Esophagus (tissue), 2 donors: ENCODE measurements around the gene PGA5. TPM values are rescaled to one million over a fixed set of nuclear protein-coding genes. Genes with fewer than 3 reads are reported as not detected.
"Not testable (repeated sequence)": the region's sequence is repeated elsewhere in the genome, so short reads cannot be mapped to it uniquely, and the experiment has no call there.

Experiments used
- H3K27ac ChIP-seq, 2 donors: one replicate each; pipeline ENCODE4 v1.5.1; 2013; ENCODE audit warnings: low read depth in 2 of 2, mild to moderate bottlenecking in 2 of 2, inconsistent platforms in 1 of 2, low read length in 1 of 2, moderate library complexity in 1 of 2
- H3K27me3 ChIP-seq, 2 donors: one replicate each; pipeline ENCODE4 v1.6.1; 2013; ENCODE audit warnings: low read length in 2 of 2, control low read depth in 1 of 2, mild to moderate bottlenecking in 1 of 2; ENCODE audit not compliant: insufficient read depth in 2 of 2, control insufficient read depth in 1 of 2
- H3K36me3 ChIP-seq, 2 donors: one replicate each; pipeline ENCODE4 v1.6.1; 2013; ENCODE audit warnings: low read length in 1 of 2; ENCODE audit not compliant: control insufficient read depth in 2 of 2, insufficient read depth in 2 of 2
- H3K4me1 ChIP-seq, 2 donors: one replicate each; pipeline ENCODE4 v1.6.1; 2013; ENCODE audit warnings: low read length in 1 of 2; ENCODE audit not compliant: control insufficient read depth in 2 of 2, insufficient read depth in 2 of 2
- H3K4me3 ChIP-seq, 2 donors: one replicate each; pipeline ENCODE4 v1.5.1; 2013; ENCODE audit warnings: low read length in 2 of 2, mild to moderate bottlenecking in 2 of 2, low read depth in 1 of 2, moderate library complexity in 1 of 2
- H3K9me3 ChIP-seq, 2 donors: one replicate each; pipeline ENCODE4 v1.6.1; 2013; ENCODE audit warnings: mild to moderate bottlenecking in 2 of 2, low read depth in 1 of 2, low read length in 1 of 2, moderate library complexity in 1 of 2; ENCODE audit not compliant: control insufficient read depth in 2 of 2, insufficient read depth in 1 of 2
- WGBS, 2 donors: extraction: QIAGEN DNeasy Blood & Tissue Kit; methylation state at CpG; one replicate each; pipeline ENCODE4 v1.1.7; 2013; 5-methylcytosine and 5-hydroxymethylcytosine counted together
- polyA plus RNA-seq, 2 donors: library from polyadenylated mRNA; stranded (reverse); fragments of 200-250 nt; gene quantifications; one replicate each; pipeline ENCODE4 v1.2.3, GENCODE V29; 2013
- donor health status: healthy with polysubstance abuse.
- donor health status: Bipolar disorder and iron deficiency.

The PGA5 gene
- polyA plus RNA-seq, result 1 to 10 TPM in 1 of 2 donors, under 1 TPM in 1; 0.11 to 3.2 TPM

GRCh38 chr11:61240875-61241274 lies at the start of gene PGA5:
TSS of gene PGA5 (plus strand) at chr11:61241175. CDS start at chr11:61241227, 52 bp downstream.
- not testable (repeated sequence) for H3K4me1 ChIP-seq, H3K4me3 ChIP-seq, H3K36me3 ChIP-seq, H3K27me3 ChIP-seq, H3K27ac ChIP-seq, H3K9me3 ChIP-seq
- no CpG with 5 or more reads among the region's 8 CpGs for WGBS, 2 donors

- Histone ChIP-seq H3K9me3 (peaks cover 2 to 5% of the 10 kb centered on the region in 2 donors), H3K27me3 (no peaks in the 10 kb centered on the region), H3K4me3 (no peak overlapping the region), H3K36me3 (no peaks in the 10 kb centered on the region), H3K4me1 (no peaks in the 10 kb centered on the region), H3K27ac (no peak overlapping the region)
- WGBS, 2 donors, result 23 to 37% methylated on average over 9 to 12 of the region's 12 CpGs
Measured at GRCh38 chr11:61193596-61193995, 47.4 kb upstream of the PGA5 start.

DNA sequence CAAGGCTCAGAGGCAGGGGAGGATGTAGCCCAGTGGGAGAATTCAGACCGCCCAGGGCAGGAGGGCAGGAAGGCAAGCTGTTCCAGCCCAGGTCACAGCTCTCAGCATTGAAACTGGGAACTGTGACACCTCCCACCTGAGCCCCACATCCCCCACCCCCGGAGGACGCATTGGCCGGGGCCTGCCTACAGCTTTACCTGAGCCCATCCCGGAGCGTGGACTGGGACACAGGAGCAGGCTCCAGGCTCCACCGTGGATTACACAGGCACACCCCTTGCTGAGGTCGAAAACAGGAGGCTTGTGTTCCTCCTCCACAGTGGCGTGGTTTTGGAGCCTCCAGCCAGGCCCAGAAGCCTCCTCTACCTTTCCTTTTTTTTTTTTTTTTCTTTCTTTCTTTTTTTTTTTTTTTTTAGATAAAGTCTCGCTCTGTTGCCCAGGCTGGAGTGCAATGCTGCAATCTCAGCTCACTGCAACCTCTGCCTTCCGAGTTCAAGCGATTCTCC lies 46.8 kb upstream of the PGA5 start:
- H3K27me3 ChIP-seq, result no peaks in the 10 kb centered on the region
- no peaks in the 10 kb centered on the region for H3K36me3 ChIP-seq
- no peak overlapping the region for H3K4me3 ChIP-seq
- H3K4me1 ChIP-seq, result no peaks in the 10 kb centered on the region
- peaks cover 3 to 6% of the 10 kb centered on the region in 2 donors for H3K9me3 ChIP-seq
- H3K27ac ChIP-seq, result no peak overlapping the region
- WGBS, 2 donors, result 61 to 70% methylated on average over 12 of the region's 12 CpGs

- Histone ChIP-seq H3K4me1 (no peaks in the 10 kb centered on the region), H3K9me3 (peaks cover 5 to 6% of the 10 kb centered on the region in 2 donors), H3K36me3 (no peaks in the 10 kb centered on the region), H3K27me3 (no peaks in the 10 kb centered on the region), H3K27ac (no peak overlapping the region), H3K4me3 (no peak overlapping the region)
- 76% methylated on average over 7 of the region's 7 CpGs for WGBS, 2 donors
Measured at GRCh38 chr11:61194981-61195695, 45.8 kb upstream of the PGA5 start.

- Histone ChIP-seq H3K4me3 (no peak overlapping the region), H3K9me3 (peaks cover 5 to 6% of the 10 kb centered on the region in 2 donors), H3K4me1 (no peaks in the 10 kb centered on the region), H3K27me3 (no peaks in the 10 kb centered on the region), H3K27ac (no peak overlapping the region), H3K36me3 (no peaks in the 10 kb centered on the region)
- WGBS, 2 donors, result 69 to 75% methylated on average over 6 to 7 of the region's 7 CpGs
Measured at GRCh38 chr11:61195719-61196118, 45.3 kb upstream of the PGA5 start.

DNA sequence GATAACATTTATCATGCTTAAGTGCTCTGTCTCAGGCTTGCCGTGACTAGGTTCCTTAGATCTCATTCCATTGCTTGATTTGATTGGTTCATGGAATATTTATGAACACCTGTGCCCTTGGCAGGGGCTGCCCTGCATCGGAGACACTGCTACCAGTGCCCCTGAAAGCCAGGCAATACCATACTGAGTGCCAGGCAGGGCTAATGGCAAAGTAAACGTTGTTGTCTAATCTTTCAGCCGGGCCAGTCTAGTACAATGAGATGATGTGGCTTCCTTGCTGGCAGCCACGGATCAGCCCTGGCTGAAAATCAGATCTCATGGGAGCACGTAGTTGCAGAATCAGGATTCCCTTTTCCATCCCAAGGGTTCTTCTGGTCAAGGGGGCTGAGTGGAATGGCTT lies 42.6 kb upstream of the PGA5 start:
- Histone ChIP-seq H3K36me3 (no peaks in the 10 kb centered on the region), H3K4me1 (no peaks in the 10 kb centered on the region), H3K27me3 (no peaks in the 10 kb centered on the region), H3K27ac (no peak overlapping the region), H3K9me3 (peaks cover 5 to 6% of the 10 kb centered on the region in 2 donors), H3K4me3 (no peak overlapping the region)
- 49 to 67% methylated on average over 6 of the region's 6 CpGs for WGBS, 2 donors

DNA sequence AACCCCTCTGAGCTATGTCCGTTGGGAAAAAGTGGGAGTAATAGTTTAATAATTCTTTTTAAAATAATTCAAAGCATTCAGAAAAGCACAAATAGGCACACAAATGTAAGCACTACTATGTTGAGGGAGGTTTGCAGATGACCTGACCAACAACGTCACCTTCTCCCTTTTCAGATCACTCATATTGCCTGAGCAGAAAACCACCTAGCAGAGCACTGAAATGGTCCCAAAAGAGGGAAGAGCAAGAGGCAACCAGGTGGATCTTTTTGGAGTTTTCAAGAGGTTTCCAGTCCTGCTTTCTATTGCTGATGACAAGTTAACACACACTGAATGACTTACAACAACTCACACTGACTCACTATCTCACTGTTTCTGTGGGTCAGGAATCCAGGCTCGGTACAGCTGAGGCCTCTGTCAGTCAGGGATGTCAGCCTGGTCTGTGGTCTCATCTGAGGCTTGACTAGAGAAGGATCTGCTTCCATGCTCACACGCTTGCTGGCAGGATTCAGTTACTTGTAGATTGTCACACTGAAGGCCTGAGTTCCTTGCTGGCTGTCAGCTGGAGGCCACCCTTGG lies 41.9 kb upstream of the PGA5 start:
- Histone ChIP-seq H3K4me3 (no peak overlapping the region), H3K36me3 (no peaks in the 10 kb centered on the region), H3K27me3 (no peaks in the 10 kb centered on the region), H3K27ac (no peak overlapping the region), H3K4me1 (no peaks in the 10 kb centered on the region), H3K9me3 (peaks cover 5 to 6% of the 10 kb centered on the region in 2 donors)
- 85 to 88% methylated on average over 4 of the region's 4 CpGs for WGBS, 2 donors

- H3K27ac ChIP-seq, result no peak overlapping the region
- 91 to 92% methylated on average over 14 of the region's 14 CpGs for WGBS, 2 donors
Measured at GRCh38 chr11:61201476-61201875, 39.5 kb upstream of the PGA5 start.

GRCh38 chr11:61202950-61203746 lies 37.8 kb upstream of the PGA5 start, which contains the start of gene PGA3:
TSS of gene PGA3 (plus strand) at chr11:61203515. CDS start at chr11:61203565, 50 bp downstream.
- not testable (repeated sequence) for H3K27ac ChIP-seq, H3K27me3 ChIP-seq, H3K9me3 ChIP-seq, H3K4me3 ChIP-seq, H3K4me1 ChIP-seq, H3K36me3 ChIP-seq
- WGBS, 2 donors, result 56 to 66% methylated on average over 17 to 18 of the region's 18 CpGs

More at GRCh38 chr11:61201476-61201875, 39.5 kb upstream of the PGA5 start:
- H3K4me3 ChIP-seq, result no peak overlapping the region
- no peaks in the 10 kb centered on the region for H3K4me1 ChIP-seq
- H3K36me3 ChIP-seq, result no peaks in the 10 kb centered on the region
- H3K9me3 ChIP-seq, result peaks cover 5 to 6% of the 10 kb centered on the region in 2 donors
- no peaks in the 10 kb centered on the region for H3K27me3 ChIP-seq
